Tibial nerve (tissue), 3 donors: ENCODE data around the gene CD74.

Experiments
- CTCF ChIP-seq, 5 experiments: fragments of 200-600 bp in 3 of 5; fragments of 450-650 bp in 2 of 5; sonication (generic) in 3 of 5; IDR thresholded peaks; one replicate each; pipeline ENCODE4 v1.5.1; 2016 to 2019; ENCODE audit warnings: antibody characterized with exemption in 5 of 5, mild to moderate bottlenecking in 3 of 5, moderate library complexity in 2 of 5
- POLR2A ChIP-seq, 2 donors: fragments of 450-650 bp; IDR thresholded peaks; one replicate each; pipeline ENCODE4 v1.6.1; 2017; ENCODE audit warnings: antibody characterized with exemption in 2 of 2, mild to moderate bottlenecking in 2 of 2, moderate library complexity in 2 of 2

GRCh38 chr5:150438873-150439546, 26.3 kb upstream of the CD74 start:
- TF ChIP-seq CTCF (IDR thresholded peaks at IDR 0.05) (peak in 4 of 5 experiments; percentile 20 to 40 (median 22)), POLR2A (IDR thresholded peaks at IDR 0.05) (no peak)
